ENCODE data around the gene ARID5A. TPM values are rescaled to one million over a fixed set of nuclear protein-coding genes. Genes with fewer than 3 reads are reported as not detected.

ARID5A gene
- total RNA-seq, 1 experiment from 2014 or later: 9.3 TPM

DNA sequence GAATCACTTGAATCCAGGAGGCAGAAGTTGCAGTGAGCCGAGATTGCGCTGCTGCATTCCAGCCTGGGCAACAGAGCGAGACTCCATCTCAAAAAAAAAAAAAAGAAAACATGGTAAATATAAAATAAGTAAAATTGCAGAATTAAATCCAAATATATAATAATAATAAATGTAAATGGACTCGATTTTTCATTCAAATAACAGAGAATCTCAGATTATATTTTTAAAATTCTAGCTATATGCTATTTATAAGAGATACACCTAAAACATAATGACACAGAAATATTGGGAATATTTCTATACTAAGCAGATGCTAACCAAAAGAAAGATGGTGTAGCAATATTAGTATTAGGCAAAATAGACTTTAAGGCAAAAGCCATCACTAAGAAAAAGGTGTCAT is 16.3 kb upstream of the ARID5A start:
- Mint-ChIP-seq H3K27ac (ENCODE audit: unreplicated experiment) (no peak overlapping the region), H3K36me3 (ENCODE audit: insufficient read depth, unreplicated experiment) (no peaks in the 10 kb centered on the region), H3K27me3 (ENCODE audit: unreplicated experiment) (peaks cover 38% of the 10 kb centered on the region), H3K4me1 (ENCODE audit: low read depth, unreplicated experiment) (no peaks in the 10 kb centered on the region), H3K4me3 (ENCODE audit: low read depth, unreplicated experiment) (no peak overlapping the region), H3K9me3 (ENCODE audit: low read depth, unreplicated experiment) (peaks cover 9% of the 10 kb centered on the region)
- TF ChIP-seq, protein P1, sequence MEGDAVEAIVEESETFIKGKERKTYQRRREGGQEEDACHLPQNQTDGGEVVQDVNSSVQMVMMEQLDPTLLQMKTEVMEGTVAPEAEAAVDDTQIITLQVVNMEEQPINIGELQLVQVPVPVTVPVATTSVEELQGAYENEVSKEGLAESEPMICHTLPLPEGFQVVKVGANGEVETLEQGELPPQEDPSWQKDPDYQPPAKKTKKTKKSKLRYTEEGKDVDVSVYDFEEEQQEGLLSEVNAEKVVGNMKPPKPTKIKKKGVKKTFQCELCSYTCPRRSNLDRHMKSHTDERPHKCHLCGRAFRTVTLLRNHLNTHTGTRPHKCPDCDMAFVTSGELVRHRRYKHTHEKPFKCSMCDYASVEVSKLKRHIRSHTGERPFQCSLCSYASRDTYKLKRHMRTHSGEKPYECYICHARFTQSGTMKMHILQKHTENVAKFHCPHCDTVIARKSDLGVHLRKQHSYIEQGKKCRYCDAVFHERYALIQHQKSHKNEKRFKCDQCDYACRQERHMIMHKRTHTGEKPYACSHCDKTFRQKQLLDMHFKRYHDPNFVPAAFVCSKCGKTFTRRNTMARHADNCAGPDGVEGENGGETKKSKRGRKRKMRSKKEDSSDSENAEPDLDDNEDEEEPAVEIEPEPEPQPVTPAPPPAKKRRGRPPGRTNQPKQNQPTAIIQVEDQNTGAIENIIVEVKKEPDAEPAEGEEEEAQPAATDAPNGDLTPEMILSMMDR (IDR thresholded peaks at IDR 0.05; ENCODE audit: unreplicated experiment): no peak
- CTCF ChIA-PET: no interaction called here
- no TSS peak for BruUV-seq (replicated peaks)
- no peak for DNase-seq
- intact Hi-C loops (cut with micrococcal nuclease; ENCODE audit: unreplicated experiment): no loop called here

GRCh38 chr2:96520697-96521096 is 15.9 kb upstream of the ARID5A start:
- peaks cover 9% of the 10 kb centered on the region for H3K9me3 Mint-ChIP-seq (ENCODE audit: low read depth, unreplicated experiment)
- intact Hi-C loops (cut with micrococcal nuclease; ENCODE audit: unreplicated experiment): no loop called here
- H3K4me3 Mint-ChIP-seq (ENCODE audit: low read depth, unreplicated experiment): no peak overlapping the region
- no peaks in the 10 kb centered on the region for H3K36me3 Mint-ChIP-seq (ENCODE audit: insufficient read depth, unreplicated experiment)
- no peak overlapping the region for H3K27ac Mint-ChIP-seq (ENCODE audit: unreplicated experiment)
- peaks cover 37% of the 10 kb centered on the region for H3K27me3 Mint-ChIP-seq (ENCODE audit: unreplicated experiment)
- TF ChIP-seq, protein P1 (IDR thresholded peaks at IDR 0.05; ENCODE audit: unreplicated experiment): no peak
- DNase-seq: no peak
- no TSS peak for BruUV-seq (replicated peaks)
- H3K4me1 Mint-ChIP-seq (ENCODE audit: low read depth, unreplicated experiment): no peaks in the 10 kb centered on the region
- CTCF ChIA-PET: no interaction called here

DNA sequence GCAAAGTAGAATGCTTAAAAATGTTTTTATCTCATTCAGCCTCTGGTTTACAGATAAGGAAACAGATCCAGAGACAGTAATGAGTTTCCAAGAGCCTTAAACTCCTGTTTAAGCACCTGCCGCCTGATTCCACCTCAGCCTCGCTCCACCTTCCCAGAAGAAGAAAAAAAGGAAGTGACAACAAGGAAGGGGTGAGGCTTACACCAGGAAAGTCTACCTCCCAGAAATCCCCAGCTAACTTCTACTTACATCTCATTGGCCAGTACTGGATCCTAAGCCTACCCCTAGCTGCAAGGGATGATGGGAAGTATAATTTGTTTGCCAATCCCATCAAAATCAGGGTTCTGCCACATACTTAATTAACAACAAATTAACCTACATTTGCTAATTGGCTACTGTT is 15.3 kb upstream of the ARID5A start:
- no peak overlapping the region for H3K4me3 Mint-ChIP-seq (ENCODE audit: low read depth, unreplicated experiment)
- intact Hi-C loops (cut with micrococcal nuclease; ENCODE audit: unreplicated experiment): no loop called here
- CTCF ChIA-PET: no interaction called here
- no TSS peak for BruUV-seq (replicated peaks)
- H3K9me3 Mint-ChIP-seq (ENCODE audit: low read depth, unreplicated experiment): peaks cover 9% of the 10 kb centered on the region
- TF ChIP-seq, protein P1 (IDR thresholded peaks at IDR 0.05; ENCODE audit: unreplicated experiment): no peak
- DNase-seq: no peak
- H3K27me3 Mint-ChIP-seq (ENCODE audit: unreplicated experiment): peaks cover 37% of the 10 kb centered on the region
- no peak overlapping the region for H3K27ac Mint-ChIP-seq (ENCODE audit: unreplicated experiment)
- H3K4me1 Mint-ChIP-seq (ENCODE audit: low read depth, unreplicated experiment): no peaks in the 10 kb centered on the region
- H3K36me3 Mint-ChIP-seq (ENCODE audit: insufficient read depth, unreplicated experiment): no peaks in the 10 kb centered on the region

- Mint-ChIP-seq H3K9me3 (ENCODE audit: low read depth, unreplicated experiment) (peaks cover 4% of the 10 kb centered on the region), H3K27me3 (ENCODE audit: unreplicated experiment) (peaks cover 41% of the 10 kb centered on the region), H3K36me3 (ENCODE audit: insufficient read depth, unreplicated experiment) (no peaks in the 10 kb centered on the region), H3K4me1 (ENCODE audit: low read depth, unreplicated experiment) (no peaks in the 10 kb centered on the region), H3K4me3 (ENCODE audit: low read depth, unreplicated experiment) (no peak overlapping the region), H3K27ac (ENCODE audit: unreplicated experiment) (no peak overlapping the region)
- BruUV-seq (replicated peaks): no TSS peak
- intact Hi-C loops (cut with micrococcal nuclease; ENCODE audit: unreplicated experiment): no loop called here
- no peak for DNase-seq
- TF ChIP-seq, protein P1 (IDR thresholded peaks at IDR 0.05; ENCODE audit: unreplicated experiment): no peak
- CTCF ChIA-PET: interaction anchor here (0.6 kb wide), 1 partner anchor 166 kb away, joined by 4 read pairs; no protein-coding TSS in a partner anchor
Observed at GRCh38 chr2:96522304-96523203, 14.0 kb upstream of the ARID5A start.

All from Calu3 (cell line).